Measurements from ENCODE around the gene DGKG. TPM values are rescaled to one million over a fixed set of nuclear protein-coding genes. Genes with fewer than 3 reads are reported as not detected.

The DGKG gene
- polyA plus RNA-seq, 3 donors: 0.47 to 0.95 (median 0.48) TPM

- DNase-seq: no peak
Observed at GRCh38 chr3:186244016-186244415, 118.0 kb downstream of the DGKG start.

DNA sequence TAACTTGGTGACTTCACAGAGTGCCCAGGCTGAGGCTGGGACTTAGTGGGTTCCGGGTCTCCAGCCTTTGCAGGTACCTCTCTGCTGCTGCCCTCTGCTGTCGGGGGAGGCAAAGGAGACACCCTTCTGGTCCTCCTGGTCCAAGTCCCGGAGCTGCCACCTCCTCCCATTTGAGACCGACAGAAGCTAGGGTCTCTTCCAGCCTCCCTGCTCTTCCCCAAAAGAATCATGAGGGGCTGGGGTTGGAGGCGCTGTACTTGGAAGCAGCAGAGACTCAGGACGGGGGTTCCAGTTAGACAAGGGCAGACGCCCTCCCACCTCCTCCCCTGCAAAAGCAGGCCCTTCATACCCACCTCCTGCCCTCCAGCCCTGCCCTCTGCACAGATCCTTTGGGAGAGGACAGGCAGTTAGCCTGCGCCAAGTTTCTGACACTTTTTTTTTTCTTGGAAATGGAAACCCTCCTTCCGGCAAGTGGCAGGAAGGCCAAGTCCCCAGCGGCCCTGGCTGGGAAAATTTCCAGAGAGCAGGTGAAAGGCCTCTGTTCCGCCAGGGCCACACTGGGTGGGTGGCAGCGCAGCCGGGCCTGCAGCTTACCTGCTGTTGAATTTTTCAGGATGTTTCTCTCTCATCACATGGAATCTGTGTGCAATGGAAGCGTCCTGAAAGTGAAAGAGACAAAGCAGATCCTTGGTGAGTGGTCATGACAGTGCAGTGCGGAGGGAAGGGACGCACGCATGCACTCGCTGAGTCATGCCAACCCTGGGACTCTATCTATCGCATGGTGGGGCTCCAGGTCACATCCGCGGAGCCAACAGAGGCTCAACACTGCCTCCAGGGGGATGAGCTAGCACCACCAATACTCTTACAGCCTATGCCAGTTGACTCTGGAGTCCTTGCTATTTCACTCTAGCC, 119.9 kb downstream of the DGKG start:
- no peak for DNase-seq

DNA sequence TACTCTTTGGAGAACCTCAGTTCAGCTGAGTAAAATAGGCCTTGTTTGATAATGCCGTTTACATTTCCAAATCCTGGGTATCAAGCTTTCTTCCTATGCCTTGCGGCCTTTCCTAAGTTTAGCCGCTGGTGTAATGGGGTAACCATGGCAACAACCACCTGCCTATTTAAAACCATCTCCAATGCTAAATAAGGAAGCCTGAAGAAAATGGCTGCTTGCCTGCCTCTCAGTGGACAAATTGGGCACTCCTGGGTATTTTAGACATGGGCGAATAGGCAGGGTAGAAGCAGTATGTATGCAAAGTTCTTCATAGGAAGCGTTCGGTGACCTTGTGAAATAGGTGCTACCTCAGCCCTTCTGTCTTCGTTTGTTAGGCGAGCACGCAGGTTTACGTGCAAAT, 122.7 kb downstream of the DGKG start:
- no peak for DNase-seq

DNA sequence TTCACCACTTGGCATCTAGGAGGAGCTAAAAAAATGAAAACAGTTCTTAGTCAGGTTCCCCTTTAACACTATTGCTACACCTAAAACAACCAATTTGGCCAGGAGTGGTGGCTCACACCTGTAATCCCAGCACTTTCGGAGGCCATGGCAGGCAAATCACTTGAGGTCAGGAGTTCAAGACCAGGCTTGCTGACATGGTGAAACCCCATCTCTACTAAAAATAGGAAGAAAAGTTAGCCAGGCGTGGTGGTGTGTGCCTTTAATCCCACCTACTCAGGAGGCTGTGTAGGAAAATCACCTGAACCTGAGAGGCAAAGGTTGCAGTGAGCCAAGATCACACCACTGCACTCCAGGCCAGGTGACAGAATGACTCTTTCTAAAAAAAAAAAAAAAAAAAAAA, 124.1 kb downstream of the DGKG start:
- DNase-seq: no peak

GRCh38 chr3:186236357-186237020, 125.5 kb downstream of the DGKG start:
- DNase-seq: peak; percentile 52

DNA sequence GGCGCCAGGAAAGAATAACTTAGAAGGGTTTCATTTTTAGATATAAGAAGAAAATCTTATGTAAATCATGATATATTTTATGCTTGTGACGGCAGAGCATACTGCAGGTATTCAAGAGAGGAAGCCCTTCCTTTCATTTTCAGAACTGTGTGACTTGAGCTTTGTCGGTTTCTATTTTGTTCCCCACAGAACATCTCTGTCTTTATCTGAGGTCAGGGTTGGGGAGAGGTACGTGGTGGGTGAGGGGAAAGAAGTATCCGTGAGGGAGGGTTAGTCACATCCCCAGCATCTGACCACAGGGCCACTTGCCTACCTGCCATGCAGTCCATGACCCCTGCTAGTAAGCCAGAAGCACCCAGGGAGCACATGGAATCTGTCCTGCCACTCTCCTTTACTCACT, 126.5 kb downstream of the DGKG start:
- no peak for DNase-seq

GRCh38 chr3:186234152-186234551, 127.9 kb downstream of the DGKG start:
- DNase-seq: no peak

- DNase-seq: no peak
Observed at GRCh38 chr3:186226482-186226881, 135.6 kb downstream of the DGKG start.

- no peak for DNase-seq
Observed at GRCh38 chr3:186225603-186226002, 136.4 kb downstream of the DGKG start.

DNA sequence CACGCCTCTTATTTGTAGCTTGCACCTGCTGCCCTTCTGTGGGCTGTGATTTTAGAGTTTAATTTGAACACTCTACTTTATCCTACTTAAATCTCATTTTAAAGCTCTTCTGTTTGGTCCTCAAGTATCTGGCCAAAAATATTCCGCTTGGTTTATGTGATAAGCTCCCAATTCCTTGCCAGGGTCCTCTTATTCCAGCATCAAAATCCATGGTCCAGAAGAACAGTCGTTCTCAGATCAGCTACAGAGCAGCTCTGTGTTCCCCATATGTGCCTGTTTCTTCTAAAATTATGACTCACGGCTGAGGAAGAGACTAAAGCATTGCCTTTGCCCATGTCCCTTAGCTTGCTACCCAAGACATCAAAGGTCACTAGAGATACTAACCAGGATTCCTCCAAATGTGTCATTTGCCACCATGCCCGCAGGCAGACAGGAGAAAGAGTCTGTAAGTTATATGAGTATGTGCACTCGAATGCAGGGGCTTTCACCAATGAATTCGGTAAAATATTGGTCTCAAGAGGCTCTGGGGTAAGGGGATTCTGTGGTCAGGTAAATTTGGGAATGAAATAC, 137.9 kb downstream of the DGKG start:
- DNase-seq: no peak

DNA sequence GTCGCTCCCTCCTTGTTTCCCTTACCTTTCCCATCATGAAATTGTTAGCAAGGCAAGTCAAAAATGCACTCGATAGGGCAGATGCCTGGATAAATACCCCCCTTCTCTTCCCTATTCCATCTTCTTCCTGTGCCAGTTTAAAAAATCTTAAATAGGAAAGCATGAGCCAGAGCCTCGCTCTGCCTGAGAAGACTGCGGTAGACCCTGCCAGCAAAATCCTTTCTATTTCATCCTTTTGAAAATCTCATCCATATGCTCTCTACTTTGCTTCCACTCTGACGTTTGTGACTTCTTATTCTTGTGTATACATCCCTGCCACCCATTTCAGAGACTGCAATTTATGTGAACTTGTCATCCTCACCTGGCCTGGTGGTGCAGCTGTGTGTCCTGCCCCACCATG, 138.6 kb downstream of the DGKG start:
- DNase-seq: no peak

DNA sequence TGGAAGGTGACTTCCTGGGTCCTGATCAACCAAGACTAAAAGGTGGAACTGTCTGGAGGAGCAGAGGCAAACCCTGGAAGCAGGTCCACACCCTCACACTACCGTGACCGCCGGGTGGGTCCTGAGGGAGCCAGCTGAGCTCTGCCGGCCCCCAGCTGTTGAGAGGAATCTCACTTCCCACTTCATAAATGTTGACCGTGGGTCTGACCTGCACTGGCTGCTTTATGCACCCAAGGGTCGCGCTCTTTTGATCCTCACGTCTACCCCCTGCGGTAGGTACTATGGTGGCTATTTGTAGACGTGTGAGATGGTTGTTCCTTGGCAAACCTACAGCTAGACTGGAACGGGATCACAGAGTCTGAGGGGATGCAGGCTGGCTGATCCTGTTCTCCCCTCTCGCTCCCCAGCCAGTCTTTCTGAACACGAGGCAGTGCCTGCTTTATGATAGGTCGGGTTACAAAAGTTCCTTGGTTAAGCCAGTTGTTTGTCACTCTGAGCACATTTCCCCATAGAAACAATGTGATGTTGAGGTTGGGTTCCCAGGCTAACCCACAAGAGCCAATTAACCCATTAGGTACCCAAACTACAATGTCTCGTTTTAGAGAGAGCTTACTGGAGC, 140.2 kb downstream of the DGKG start:
- no peak for DNase-seq

- DNase-seq: no peak
Observed at GRCh38 chr3:186220911-186221645, 141.0 kb downstream of the DGKG start.

DNA sequence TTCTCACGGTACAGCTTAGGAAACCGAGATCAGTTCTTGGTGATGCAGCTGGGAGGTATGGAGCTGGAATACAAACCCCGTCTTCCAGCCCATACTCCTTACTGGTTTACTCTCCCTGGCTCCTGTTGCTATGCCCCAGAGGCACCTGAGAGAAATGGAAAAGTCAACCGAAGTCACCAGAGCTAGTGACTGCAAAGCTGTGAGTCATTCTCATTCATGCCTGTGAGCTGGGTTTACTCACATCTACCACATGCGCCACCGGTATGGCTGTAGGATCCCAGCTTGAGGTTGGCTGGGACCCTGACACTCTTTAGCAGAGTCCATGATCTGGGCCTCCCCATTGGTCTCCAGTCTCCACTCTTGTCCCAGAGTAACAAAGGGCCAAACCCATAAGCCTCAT, 141.7 kb downstream of the DGKG start:
- no peak for DNase-seq

DNA sequence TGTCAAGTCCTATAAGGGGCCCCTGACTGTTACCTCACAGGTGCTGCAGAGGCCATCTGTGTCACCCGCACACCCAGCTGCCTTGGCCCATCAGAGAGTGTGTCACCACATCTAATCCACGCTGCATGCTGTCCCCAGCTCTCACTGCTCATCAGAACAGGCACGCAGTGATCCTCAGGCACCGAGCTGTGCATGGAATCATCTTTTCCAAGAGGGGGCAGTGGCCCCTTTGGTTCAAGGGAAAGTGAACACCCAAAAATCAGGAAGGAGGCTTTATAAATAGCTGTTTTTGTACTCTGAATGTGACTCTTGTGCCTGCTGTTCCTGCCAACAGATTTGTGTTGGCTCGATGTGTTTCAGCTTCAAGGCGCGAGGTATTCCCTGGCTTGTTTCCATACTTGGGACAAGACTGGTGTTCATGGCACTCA, 142.8 kb downstream of the DGKG start:
- no peak for DNase-seq

GRCh38 chr3:186218421-186218820, 143.6 kb downstream of the DGKG start:
- DNase-seq: no peak

DNA sequence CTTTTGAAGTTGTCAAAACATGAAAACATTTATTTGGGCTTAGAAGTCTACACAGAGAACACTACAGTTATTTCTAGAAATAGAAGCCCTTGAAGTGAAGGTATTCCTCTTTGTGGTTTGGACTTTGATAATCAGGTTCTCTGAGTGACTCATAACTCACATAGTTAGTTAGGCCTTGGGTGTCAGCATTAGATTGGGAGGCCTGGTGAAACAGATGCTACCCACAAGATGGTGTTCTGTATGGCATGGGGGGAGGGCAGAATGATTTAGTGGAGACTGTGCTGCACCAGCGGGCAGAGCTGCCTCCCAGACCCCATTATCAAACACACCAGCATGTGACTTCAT, 144.2 kb downstream of the DGKG start:
- DNase-seq: no peak

DNA sequence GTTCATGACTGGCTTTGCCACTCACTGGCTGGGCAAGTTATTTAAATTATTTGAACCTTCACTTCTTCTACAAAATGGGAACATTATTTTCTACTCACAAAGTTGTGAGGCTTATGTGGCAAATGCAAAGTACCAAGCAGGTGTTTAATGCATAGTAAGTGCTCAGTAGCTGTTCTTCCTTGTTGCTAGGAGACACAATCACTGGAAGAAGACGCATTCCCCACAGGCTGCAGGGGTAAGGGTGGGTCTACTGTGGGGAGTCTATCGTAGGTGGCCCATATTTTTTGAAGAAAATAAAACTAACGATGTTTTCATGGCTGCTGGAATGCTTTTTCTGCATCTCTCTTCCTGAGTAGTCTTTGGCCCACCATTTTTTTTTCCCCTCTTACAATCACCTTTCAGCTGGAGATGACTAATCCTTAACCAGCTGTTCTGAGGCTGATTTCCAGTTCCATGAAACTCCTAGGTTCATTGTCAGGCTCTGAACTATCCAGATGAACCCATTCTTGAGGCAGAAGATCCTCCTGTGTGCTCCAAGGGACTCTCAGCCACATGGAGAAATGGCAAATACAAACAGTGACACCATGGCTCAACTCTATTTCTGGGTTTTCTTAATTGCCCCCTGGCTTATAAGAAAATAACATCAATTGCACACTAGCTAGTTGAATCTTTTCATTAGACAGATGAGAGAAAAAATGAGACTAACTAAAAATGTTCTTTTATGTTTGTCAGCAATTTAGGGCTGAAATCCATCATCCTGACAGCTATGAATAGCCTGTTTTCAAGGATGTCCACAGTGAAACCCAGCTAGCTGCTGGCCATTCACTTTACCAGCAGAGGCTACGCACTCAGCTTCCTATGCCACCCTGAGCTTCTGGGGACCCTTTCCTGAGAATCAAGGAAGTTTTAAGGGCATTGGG, 144.9 kb downstream of the DGKG start:
- no peak for DNase-seq

DNA sequence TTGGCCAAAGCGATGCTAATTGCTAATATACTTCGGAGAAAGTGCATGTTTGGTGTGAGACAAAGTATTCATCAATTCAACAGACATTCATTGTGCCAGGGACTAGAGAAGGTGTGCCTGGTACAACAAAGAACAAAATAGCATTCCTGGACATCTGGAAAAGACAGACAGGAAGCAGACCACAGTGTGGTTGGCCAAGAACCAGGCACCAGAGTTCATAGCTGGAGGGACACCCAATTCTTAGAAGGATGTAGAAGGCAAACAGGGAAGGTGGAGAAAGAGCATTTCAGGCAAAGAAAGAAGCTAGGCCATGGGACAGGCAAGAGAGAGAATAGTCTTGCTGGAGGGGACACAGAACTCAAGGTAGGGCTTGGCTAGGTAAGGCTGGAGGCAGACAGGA, 147.4 kb downstream of the DGKG start:
- no peak for DNase-seq

DNA sequence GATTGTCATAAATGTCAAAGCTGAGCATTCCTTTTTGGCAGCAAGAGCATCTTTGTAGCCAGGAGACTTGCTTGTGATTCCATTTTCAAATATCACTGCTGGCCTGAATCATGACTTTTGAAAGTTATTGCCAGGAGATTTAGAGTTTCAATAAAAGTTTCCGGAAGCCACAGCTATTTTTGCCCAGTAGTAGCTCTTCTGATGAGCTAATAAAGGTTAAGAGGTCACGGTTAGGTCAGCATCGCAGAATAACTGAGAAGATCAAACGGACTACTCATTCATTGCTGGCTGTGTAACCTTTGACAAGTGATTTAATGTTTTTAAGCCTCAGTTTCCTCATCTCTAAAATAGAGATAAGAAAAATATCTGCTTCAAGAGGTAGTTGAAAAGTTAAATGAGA, 148.1 kb downstream of the DGKG start:
- no peak for DNase-seq

- DNase-seq: no peak
Observed at GRCh38 chr3:186212611-186213010, 149.4 kb downstream of the DGKG start.

Measured in renal pelvis (tissue), 4 donors.